ENCODE measurements around the gene DYNC2I2.

DYNC2I2 gene

DNA sequence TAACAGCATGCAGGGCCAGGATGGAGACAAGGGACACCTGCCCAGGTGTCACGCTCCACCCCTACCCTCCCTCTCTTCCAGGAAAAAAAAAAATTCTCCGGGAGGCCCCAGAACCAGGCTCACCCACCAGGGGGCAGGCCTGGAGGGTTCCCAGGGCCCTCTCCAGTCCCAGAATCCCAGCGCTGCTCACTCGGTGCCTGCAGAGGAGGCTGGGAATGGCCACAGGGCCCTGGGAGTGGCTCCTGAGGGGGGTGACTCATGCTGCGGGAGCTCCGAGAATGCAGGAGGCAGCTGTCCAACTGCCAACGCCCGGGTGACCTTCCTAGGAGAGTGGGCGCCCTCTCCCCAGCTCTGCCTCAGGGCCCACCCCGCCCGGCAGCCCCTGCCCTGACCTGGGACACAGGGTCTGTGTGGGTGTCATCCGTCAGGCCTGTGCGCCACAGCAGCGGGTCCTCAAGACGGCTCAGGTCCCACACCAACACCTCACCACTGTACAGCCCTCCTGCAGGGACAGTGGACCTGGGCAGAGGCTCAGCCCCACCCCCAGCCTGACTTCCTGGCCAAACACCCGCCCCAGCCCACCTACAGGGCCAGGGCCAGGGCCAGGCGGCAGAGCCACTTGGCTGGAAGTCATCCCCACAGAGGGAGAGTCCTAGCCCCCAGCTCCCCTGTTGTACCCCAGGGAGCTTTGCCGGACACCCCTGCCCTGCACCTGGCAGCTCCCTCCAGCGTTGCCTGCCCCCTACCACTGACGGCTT is 21.2 kb downstream of the DYNC2I2 start:
- DNase-seq (ENCODE audit: low read depth): no peak

DNA sequence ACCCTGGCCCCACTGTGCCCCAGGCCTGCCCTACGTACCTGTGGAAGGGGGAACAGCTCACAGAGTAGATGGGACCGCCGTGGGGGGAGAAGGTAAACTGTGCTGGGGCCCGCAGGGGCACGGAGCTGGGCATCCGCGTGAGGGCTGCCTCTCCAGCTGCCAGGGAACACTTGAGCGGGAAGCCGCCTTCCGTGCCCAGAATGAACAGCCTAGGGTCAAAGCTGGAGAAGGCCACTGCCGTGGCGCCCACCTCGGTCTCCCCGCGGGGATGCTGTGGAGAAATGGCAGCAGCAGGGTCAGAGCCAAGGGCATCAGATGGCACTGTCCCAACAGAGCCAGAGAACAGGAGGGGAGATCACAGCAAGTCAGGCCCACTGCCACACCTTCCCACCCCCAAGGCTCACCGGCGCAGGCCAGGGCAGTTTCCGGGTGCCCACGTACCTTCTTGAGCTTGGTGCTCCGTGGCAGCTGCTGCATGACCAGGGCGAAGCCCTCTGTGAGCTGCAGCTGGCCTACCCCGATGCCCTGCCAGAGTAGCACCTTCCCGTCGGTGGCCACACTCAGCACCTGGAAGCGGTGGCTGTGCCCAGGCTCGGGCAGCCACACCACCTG is 21.9 kb downstream of the DYNC2I2 start:
- no peak for DNase-seq (ENCODE audit: low read depth)

DNA sequence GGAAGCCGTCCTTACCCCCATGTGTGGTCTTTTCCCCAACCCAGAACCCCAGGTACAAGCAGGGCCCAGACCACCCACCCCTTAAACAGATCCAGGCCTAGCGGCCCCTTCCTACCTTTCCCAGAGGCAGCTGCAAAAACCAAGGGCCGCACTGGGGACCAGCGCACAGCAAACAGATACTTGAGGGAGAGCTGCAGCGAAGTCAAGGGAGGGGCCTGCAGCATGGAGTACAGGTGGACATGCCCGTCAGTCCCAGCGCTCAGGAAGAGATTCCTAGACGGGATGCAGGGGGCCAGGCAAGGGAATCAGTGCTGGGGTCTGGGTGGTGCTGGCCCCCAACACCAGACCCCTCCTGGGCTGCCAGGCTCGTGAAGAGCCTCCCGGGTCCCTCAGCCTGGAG is 22.5 kb downstream of the DYNC2I2 start:
- DNase-seq (ENCODE audit: low read depth): no peak

DNA sequence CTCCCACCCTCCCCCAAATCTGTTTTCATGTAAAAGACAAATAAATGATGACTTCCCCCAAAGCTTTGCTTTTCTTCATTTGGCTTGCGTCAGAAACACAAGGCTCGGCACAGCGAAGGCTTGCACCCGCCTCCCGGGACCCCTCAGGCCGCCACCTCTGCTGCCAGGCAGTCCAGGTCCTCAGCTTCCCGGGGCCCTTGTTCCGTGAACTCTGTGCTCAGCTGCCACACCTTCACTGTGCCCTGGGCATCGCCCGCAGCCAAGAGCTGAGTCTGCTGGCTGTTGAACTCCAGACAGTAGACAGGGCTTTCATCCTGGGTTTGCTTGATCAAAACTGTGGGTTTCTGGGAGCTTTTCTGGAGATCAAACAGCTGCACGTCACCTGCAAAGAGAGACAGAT is 23.0 kb downstream of the DYNC2I2 start:
- no peak for DNase-seq (ENCODE audit: low read depth)

DNA sequence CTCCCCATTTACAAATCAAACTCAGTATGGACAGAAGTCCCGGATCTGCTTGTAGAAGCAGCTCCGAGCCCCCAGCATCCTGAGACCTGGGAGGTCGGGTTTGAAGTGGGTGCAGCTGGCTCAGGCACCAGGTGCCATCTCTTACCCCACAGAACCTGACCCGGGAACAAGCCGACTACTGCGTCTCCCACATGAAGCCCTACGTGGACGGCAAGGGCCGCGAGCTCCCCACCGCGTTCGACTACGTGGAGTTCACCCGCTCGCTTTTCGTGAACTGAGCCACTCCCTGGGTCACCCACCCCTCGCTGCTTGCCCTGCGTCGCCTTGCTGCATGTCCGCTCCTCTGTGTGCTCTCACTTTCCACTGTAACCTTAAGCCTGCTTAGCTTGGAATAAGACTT is 23.6 kb downstream of the DYNC2I2 start:
- no peak for DNase-seq (ENCODE audit: low read depth)

DNA sequence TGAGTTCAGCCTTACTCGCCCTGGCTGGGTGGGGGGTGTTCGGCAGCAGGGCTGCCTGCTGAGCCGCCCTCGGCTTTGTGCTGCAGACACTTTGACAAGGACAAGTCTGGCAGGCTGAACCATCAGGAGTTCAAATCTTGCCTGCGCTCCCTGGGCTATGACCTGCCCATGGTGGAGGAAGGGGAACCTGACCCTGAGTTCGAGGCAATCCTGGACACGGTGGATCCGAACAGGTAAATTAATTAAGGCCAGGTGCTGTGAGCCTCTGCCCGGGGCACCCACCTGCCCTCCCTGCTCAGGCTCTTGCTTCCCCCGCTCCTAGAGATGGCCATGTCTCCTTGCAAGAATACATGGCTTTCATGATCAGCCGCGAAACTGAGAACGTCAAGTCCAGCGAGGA is 24.2 kb downstream of the DYNC2I2 start:
- DNase-seq (ENCODE audit: low read depth): no peak

DNA sequence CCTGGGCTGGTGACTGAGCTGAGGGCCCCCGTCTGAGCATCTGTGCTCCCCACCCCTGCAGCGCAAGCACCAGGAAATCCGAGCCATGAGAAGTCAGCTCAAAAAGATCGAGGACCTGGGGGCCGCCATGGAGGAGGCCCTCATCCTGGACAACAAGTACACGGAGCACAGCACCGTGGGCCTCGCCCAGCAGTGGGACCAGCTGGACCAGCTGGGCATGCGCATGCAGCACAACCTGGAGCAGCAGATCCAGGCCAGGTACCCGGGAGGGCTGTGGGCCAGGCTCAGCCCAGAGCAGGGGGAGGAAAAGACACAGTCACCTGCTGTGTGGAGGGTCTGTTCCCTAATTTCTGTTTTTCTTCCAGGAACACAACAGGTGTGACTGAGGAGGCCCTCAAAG is 24.6 kb downstream of the DYNC2I2 start:
- no peak for DNase-seq (ENCODE audit: low read depth)

DNA sequence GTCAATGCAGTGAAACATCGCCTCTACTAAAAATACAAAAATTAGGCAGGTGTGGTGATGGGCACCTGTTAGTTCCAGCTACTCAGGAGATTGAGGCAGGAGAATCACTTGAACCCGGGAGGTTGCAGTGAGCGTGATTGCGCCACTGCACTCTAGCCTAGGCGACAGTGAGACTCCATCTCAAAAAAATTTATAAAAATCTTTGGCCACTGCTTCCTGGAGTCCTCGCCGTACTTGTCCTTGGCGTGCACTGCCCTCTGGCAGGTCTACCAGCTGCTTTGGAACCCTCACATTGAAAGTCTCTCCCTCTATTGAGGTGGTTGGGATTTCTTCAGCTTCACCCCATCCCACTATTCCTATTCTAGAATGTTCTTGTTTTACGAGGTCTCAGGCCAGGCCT is 25.0 kb downstream of the DYNC2I2 start:
- no peak for DNase-seq (ENCODE audit: low read depth)

DNA sequence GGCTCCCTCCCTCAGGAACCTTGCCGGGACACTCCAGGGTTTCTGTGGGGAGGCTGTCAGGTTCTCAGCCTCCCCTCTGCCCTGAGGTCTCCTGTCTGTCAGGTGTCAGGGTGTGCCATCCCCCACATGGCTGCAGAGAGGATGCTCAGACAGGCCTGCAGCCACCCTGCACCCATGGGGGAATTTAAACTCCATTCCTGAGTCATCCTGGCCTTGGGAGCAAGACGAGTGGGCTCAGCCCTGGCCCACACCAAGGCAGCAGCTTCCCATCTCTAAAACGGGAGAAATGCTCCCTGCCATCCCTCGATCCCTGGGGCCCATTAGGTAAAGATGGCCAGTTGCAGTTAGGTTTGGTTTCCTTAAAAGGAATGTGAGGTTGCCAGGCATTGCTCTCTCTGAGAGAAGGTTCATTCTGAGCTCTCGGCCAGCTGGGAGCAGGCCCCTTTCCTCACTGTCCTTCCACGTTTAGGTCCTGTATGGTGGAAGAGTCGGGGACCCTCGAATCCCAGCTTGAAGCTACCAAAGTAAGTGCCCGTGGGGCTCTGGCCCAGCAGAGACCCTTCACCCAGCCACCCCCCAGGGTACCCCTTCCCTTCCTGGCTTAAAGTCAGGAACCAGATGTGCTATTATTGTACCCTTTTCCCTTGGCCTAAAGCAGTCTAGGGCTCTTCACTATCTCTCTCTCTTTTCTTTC is 26.6 kb downstream of the DYNC2I2 start:
- DNase-seq (ENCODE audit: low read depth): no peak

DNA sequence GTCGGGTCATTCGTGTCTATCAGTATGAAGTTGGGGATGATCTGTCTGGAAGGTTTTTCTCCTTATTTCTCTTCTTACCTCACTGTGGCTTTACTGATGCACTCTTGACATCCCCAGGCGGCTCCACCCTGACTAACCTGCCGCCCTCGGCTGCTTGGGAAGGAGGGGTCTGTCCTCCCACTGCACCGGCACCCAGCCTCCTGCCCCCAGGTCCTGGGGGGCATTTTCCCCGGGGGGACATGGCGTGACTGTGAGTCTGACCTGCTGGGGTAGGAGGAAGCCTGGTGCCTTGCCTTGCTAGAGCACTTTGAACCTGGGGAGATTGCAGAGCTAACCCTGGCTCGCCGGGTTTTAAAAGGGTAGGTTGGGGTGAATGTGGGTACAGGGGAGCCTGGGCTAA is 27.5 kb downstream of the DYNC2I2 start:
- DNase-seq (ENCODE audit: low read depth): no peak

DNA sequence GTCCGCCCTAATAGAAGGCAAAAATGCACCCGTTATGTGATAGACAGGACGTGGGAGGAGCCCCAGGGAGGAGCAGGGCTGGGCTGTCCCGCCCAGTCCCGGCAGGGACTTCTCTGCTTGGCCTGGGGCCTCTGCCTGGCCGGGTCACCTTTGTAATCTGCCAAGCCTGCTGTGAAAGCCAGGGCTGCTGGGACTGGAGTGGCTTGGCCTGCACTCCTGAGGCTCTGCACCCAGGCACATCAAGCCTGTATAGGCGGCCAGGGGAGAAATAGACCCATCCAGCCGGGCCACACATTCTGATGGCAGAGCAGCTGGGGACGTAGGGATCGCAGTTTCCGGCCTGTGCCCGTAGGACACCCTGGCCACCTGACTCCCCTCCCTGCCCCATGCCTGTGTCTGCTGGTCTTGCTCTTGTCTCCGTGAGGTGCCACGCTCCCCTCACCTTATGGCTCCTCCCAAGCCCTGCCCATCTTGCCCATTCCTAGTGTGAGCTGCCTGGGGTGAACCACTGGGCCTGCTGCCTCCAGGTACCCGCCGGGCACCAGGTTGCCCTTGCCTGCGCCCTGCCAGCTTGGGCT is 28.1 kb downstream of the DYNC2I2 start:
- DNase-seq (ENCODE audit: low read depth): no peak

DNA sequence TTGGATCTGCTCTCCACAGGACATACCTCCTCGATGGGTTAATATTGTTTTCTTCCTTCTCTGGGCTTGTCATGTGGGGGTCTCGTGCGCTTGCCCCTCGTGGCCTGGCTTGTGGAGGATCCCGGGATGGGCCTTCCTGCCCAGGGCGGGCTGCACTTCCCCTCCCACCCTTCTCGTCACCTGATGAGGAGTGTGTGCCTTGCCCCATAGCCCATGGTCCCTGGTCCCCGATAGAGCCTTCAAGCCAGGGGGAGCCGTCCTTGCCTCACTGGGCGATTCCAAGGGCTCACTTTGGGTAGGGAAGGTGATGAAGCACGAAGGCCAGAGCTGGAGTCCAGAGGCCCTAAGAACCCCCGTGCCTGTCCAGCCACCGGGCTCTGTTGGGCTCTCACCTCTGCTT is 28.7 kb downstream of the DYNC2I2 start:
- no peak for DNase-seq (ENCODE audit: low read depth)

DNA sequence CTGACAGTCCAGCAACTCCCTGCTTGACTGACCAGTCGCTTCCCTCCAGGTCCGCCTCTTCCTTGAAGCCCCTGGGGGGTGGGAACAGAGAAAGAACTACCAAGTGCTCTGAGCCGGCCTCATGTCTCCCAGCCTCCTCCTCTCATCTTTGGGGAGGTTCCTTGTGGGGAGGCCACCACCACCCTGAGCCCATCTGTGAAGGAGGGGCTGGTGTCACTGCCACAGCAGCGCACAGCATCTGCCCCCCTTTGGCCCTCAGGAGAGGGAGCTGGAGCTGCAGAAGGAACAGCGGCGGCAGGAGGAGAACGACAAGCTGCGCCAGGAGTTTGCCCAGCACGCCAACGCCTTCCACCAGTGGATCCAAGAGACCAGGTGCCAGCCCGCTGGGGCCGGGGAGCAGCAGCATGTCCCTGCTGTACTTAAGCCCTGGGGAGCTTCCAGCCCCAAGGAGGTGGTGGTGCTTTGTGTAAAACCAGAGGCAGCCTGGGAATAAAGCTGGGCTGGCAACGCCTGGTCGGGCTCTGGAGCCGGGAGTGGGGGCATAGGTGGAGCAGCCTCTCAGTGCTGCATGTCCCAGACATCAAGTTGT is 29.4 kb downstream of the DYNC2I2 start:
- DNase-seq (ENCODE audit: low read depth): no peak

DNA sequence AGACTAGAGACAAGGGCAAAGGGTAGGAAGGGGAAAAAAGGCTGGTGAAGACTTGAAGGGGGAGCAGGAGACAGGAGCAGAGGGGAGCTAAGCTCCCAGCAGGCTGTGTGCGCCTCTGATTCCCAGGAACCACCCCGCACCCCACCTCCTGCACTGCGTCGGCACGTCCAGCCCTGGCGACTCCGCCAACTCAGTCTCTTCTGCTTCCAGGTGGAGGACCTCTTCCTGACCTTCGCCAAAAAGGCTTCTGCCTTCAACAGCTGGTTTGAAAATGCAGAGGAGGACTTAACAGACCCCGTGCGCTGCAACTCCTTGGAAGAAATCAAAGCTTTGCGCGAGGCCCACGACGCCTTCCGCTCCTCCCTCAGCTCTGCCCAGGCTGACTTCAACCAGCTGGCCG is 30.5 kb downstream of the DYNC2I2 start:
- no peak for DNase-seq (ENCODE audit: low read depth)

DNA sequence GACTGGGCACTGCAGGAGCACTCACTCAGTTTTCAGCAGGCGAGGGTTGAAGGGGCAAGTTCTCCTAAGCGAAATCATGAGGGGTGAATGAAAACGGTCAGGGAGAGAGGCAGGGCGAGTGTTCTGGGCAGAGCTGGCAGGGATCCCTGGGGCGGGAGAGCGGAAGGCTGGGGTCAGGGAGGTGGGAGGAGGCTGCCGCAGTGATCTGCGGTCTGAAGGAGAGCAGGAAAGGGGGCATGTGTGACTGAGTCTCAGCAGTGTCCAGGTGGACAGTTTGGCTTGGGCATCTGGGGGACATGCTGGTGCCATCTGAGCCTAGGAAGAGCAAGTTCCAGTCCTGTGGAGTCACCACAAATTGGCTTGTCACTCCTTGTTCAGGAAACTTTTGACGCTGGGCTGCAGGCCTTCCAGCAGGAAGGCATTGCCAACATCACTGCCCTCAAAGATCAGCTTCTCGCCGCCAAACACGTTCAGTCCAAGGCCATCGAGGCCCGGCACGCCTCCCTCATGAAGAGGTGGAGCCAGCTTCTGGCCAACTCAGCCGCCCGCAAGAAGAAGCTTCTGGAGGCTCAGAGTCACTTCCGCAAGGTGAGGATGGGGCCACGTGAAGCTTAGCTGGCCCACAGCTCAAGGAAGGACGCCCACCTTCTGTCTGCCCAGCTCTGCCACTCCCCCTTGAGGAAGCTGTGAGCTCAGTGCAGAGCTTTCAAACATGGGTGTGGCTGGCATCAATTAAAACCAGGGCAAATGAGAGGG is 31.1 kb downstream of the DYNC2I2 start:
- DNase-seq (ENCODE audit: low read depth): no peak

DNA sequence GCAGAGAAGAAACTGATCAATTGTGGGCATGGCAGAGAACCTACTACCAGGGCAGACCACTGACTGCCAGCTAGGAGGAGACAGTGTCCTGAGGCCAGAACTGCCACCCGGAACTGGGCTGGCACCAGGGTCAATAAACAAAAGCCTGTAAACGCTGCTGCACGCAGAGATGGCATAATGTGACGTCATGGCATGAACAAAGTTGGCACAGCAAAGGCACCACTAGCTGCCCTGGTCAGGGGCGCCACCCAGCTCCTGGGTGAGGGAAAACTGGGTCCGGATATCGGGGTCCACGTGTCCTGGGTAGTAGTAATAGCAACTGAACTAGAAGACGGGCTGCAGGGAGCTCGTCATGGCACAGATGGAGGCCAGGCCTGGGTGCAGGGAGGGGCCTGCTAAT is 32.1 kb downstream of the DYNC2I2 start:
- no peak for DNase-seq (ENCODE audit: low read depth)

DNA sequence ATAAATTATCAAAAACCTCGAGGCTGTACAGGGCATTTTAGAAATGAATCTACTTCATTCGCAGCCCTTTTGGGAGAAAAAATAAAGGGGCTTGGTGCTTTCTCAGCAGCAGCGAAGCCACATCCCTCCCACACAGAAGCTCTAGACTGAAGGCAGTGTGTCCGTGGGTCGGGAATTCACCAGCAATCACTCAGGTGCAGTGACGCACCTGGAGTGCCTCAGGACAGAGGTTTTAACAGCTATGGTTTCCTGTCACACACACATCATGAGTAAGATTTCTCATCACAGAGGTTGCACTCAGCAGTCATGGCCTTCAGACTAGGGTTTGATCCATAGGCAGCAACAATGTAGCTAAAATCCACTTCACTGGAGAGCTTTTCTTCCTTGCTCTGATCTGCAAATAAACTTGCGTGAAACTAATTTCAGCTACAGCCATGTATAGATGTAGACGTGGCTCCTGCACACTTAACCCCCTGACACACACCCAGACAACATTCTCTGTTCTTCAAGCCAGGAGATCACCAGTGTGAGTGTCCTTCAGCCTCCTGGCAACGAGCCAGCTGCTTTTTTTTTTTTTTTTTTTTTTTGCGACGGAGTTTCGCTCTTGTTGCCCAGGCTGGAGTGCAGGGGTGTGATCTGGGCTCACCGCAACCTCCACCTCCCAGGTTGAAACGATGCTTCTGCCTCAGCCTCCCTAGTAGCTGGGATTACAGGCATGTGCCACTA is 34.8 kb downstream of the DYNC2I2 start:
- DNase-seq (ENCODE audit: low read depth): no peak

DNA sequence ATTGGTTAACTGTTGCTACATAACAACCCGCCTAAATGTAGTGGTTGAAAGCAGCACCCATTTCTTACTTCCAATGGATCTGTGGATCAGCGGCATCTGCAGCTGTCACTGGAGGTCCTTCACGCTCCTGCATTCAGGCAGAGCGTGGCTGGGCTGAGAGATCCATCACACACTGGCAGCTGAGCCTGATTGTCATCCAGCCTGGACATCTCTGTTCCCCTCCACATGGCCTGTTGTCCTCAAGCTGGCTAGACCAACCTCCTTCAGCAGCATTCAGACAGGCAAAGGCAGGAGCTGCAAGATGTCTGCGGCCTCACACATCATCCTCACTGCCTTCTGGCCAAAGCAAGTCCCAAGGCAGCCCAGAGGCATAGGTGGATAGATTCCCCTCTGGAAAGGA is 36.9 kb downstream of the DYNC2I2 start:
- DNase-seq (ENCODE audit: low read depth): no peak

DNA sequence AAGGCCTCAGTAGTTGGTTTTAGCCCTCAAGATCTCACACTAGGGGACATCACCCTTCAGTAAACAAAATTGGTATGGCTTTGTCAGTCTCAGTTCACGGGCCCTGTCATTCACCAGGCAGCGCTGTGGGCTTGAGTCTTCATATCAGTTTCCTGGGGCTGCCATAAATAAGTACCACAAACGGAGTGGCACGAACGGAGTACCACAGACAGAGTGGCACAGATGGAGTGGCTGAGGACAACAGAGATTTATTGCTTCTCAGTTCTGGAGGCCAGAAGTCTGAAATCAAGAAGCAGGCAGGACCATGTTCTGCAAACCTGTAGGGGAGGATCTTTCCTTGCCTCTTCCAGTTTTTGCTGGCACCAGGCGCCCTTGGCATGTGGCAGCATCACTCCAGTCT is 37.5 kb downstream of the DYNC2I2 start:
- DNase-seq (ENCODE audit: low read depth): no peak

DNA sequence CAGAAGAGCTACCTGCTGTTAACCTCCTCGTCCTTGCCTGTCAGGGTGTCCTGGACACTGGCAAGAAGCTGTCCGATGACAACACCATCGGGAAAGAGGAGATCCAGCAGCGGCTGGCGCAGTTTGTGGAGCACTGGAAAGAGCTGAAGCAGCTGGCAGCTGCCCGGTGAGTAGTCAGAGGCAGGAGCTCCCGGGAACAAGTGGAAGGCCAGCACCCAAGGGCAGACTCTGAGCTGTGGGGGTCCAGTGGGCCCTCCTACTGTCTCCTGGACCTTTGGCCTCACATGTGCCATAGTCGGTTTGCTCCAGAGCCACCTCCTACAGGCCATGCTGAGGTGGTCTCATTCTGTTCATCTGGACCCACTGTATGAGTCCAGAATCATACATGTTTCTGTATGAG is 38.7 kb downstream of the DYNC2I2 start:
- no peak for DNase-seq (ENCODE audit: low read depth)

DNA sequence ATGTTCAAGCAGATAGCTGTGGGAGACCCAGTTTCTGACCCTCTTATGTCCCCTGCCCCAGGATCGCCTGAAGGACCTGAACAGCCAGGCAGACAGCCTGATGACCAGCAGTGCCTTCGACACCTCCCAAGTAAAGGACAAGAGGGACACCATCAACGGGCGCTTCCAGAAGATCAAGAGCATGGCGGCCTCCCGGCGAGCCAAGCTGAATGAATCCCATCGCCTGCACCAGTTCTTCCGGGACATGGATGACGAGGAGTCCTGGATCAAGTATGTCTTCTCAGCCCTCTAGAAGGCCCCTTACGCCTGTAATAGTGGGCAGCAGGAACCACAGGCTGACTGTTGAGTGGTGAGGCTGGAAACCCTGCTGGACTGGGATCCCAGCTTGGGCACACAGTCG is 41.1 kb downstream of the DYNC2I2 start:
- no peak for DNase-seq (ENCODE audit: low read depth)

Measured in stimulated activated CD4-positive, alpha-beta T cell treated with anti-CD3 and anti-CD28 coated beads, Interleukin-2, amount 100 ng/mL, for 4 hours (primary cell).